Breast epithelium (tissue), 3 donors: Measurements from ENCODE around the gene PDCD11.

Source experiments
- CTCF ChIP-seq, 3 donors: fragments of 450-650 bp; IDR thresholded peaks; one replicate each; pipeline ENCODE4 v1.5.1; 2016 to 2017; ENCODE audit warnings: antibody characterized with exemption in 3 of 3, mild to moderate bottlenecking in 3 of 3, moderate library complexity in 3 of 3
- POLR2A ChIP-seq: fragments of 450-650 bp; IDR thresholded peaks from one replicate; pipeline ENCODE4 v1.6.1; 2016; ENCODE audit warnings: antibody characterized with exemption, mild to moderate bottlenecking, moderate library complexity

GRCh38 chr10:103355906-103356599, 40.4 kb upstream of the PDCD11 start:
- no peak for TF ChIP-seq CTCF (IDR thresholded peaks at IDR 0.05)
- no peak for TF ChIP-seq POLR2A
